GM18870 (cell line): ENCODE measurements around the gene BSCL2.
"Not testable (repeated sequence)": the region's sequence is repeated elsewhere in the genome, so short reads cannot be mapped to it uniquely, and the experiment has no call there.

Source experiments
- ATAC-seq: cut with Tn5 transposase; IDR thresholded peaks from one replicate; pipeline ENCODE4 v1.9.1; 2021; ENCODE audit warnings: moderate library complexity; ENCODE audit not compliant: unreplicated experiment

BSCL2 gene

DNA sequence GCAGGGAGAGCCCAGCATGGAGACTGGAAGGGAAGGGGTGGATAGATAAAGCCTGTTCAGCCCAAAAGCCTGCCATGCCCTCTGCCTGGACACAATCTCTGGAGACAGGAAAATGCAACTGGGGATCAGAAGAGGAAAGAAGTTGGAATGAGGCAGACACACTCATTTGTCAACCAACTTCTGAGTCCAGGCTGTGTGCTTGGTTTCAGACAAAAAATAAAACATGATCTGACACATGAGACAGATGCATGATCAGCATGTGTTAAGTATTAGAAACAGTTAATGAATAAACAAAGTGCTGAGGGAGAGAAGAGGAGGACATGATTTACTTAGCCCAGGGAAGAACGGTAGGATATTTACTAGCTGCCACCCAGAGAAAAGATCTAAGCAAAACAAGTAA, 18.7 kb downstream of the BSCL2 start:
- no peak for ATAC-seq

- no peak for ATAC-seq
Measured at GRCh38 chr11:62687508-62688396, 19.5 kb downstream of the BSCL2 start.

- ATAC-seq, result no peak
Measured at GRCh38 chr11:62682518-62682917, 24.7 kb downstream of the BSCL2 start.

- ATAC-seq, result no peak
Measured at GRCh38 chr11:62680825-62681240, 26.4 kb downstream of the BSCL2 start.

GRCh38 chr11:62678770-62679696, 28.2 kb downstream of the BSCL2 start, which contains the start of gene UBXN1:
UBXN1 (minus strand) TSS chr11:62679073; CDS start chr11:62678923, 150 bp downstream.
- ATAC-seq, result no peak

GRCh38 chr11:62678433-62678769, 28.8 kb downstream of the BSCL2 start:
- ATAC-seq, result no peak

DNA sequence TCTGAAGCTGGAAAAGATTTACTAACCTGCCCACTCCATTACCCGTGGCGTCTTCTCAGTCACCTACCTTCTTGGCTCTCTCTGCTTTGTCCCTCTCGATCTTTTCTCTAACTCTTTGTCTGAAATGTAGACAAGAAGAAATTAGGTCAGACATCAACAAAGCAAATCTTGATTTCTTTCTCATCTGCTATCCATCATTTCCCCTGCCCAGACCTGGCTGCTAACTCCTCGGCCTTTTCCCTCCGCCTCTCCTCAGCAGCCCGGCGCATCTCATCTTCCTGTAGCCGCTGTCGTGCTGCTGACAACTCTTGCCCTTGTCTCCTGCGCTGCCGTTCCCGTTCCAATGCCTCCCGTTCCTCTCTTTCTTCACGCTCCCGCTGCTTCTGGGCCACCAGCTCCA, 29.5 kb downstream of the BSCL2 start:
- no peak for ATAC-seq

GRCh38 chr11:62677156-62677555, 30.1 kb downstream of the BSCL2 start:
- no peak for ATAC-seq

DNA sequence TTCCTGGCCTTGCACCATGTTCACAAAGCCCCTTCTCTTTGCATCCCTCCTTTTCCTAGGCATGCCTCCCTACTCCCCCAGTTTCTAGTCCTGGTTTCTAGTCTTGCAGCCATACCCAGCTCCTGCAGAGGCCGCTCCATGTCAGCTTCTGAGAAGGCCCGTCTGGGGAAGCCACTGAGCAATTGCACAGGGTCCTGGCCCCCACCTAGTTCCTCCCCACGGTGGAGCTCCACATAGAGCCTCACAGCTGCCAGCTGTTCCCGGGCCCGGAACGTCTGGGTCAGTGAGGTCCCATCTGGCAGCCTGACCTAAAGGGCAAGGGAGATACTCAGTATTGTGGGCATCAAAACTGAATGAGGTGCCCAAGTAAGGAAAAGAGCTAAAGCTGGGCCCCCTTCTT, 30.5 kb downstream of the BSCL2 start:
- ATAC-seq, result no peak

DNA sequence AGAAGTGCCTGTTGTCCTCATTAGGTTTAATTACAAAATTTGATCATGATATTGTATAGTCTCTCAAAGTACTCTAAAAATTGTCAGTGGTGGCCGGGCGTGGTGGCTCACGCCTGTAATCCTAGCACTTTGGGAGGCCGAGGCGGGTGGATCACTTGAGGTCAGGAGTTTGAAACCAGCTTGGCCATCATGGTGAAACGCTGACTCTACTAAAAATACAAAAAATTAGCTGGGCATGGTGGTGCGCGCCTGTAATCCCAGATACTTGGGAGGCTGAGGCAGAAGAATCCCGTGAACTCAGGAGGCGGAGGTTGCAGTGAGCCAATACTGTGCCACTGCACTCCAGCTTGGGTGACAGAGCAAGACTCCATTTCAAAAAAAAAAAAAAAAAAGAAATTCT, 31.8 kb downstream of the BSCL2 start:
- ATAC-seq, result not testable (repeated sequence)

GRCh38 chr11:62673196-62673525, 34.1 kb downstream of the BSCL2 start:
- ATAC-seq, result no peak

- peak; percentile 46 for ATAC-seq
Measured at GRCh38 chr11:62671608-62672389, 35.4 kb downstream of the BSCL2 start, which contains the start of the genes LBHD1 and UQCC3. LBHD1 (minus strand) TSS chr11:62672267; CDS start chr11:62670031, 2,236 bp downstream. UQCC3 (plus strand) TSS chr11:62671673; CDS start chr11:62671746, 73 bp downstream.

DNA sequence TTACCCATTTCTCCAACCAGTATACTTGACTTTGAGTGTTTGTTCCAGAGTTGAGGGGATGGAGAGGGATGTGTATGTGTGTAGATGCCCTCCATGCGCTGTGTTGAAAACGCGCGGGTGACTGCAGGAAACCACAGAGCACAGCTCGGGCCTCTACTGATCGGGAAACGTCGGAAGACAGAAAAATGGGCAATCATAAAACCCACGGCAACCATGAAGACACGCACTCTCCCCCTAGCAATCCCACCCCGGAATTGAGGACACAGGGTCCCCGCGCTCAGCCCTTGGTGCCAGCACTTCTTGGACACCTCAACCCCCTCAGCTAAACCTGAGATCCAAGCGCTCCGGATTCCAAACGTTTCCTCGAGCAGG, 36.0 kb downstream of the BSCL2 start:
- no peak for ATAC-seq

DNA sequence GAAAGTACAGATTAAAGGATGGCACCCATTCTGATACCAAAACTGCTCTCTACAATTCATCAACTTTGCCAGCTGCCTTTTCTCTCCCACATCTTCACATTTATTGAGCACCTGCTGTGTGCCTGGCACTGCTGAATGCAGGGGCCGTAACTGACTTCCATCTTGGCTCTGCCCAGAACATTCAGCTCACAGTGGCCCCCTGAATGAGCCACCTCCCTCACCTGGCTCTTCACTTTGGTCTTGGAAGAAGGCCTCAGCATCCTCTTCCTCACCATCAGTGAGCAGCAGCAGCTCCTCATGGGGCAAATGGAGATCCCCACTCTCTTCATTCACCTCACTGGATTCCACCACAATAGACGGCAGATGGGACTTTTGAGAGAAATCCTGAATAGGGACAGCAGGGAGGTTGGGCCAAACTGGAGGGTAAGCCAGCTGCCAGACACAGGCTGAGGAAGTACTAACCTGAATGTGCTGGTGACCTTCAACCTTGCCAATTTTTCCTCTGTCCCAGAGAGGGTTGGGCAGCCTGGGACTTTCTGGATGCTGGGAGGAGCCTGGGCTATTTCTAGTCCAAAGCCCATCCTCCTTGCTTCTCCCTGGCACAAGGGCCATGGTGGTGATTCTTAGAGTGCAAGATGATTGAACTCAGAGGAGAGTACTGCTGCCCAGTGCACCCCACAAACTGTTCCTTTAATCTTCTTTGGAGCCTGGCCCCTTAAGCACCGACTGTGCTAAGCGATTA, 37.6 kb downstream of the BSCL2 start:
- no peak for ATAC-seq

- no peak for ATAC-seq
Measured at GRCh38 chr11:62667460-62667859, 39.8 kb downstream of the BSCL2 start.

- ATAC-seq, result no peak
Measured at GRCh38 chr11:62666259-62666926, 40.8 kb downstream of the BSCL2 start.

GRCh38 chr11:62665599-62666258, 41.5 kb downstream of the BSCL2 start:
- ATAC-seq, result peak; percentile 11

- peak; percentile 68 for ATAC-seq
Measured at GRCh38 chr11:62665075-62665598, 42.1 kb downstream of the BSCL2 start, which contains the start of the genes C11orf98 and CSKMT. C11orf98 (minus strand) TSS chr11:62665210; CDS start chr11:62665169, 41 bp downstream. CSKMT (plus strand) TSS chr11:62665312; CDS start chr11:62665880, 568 bp downstream.
